Measurements from ENCODE around the gene ZCCHC14.

ZCCHC14 gene

DNA sequence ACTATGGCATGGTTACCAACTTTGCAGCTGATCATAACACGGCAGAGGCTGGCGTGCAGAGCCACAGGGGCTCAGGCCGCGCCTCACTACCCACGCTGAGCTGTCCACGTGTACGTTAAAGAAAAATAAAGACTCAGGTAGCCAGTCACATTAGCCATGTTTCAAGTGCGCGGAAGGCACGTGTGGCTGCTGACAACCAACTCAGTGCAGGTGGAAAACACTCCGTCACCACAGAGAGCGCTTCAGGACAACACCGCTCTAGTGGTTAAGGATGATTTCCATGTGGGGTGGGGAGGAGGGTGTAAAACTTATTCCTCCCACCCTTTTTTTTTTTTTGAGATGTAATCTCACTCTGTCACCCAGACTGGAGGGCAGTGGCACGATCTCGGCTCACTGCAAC lies 33.8 kb downstream of the ZCCHC14 start:
- H3K27me3 ChIP-seq (ENCODE audit: insufficient read depth, low read length), result no peaks in the 10 kb centered on the region

GRCh38 chr16:87458424-87458915 lies 34.4 kb downstream of the ZCCHC14 start:
- H3K9ac ChIP-seq (ENCODE audit: low read depth, low read length), result no peak overlapping the region

More for the DNA sequence above, 33.8 kb downstream of the ZCCHC14 start:
- Histone ChIP-seq H3K4me1 (ENCODE audit: insufficient read depth, low read length) (peaks cover 3% of the 10 kb centered on the region), H3K4me3 (ENCODE audit: low read length) (no peak overlapping the region), H3K36me3 (ENCODE audit: insufficient read depth, low read depth, low read length) (peaks cover 47% of the 10 kb centered on the region), H3K27ac (ENCODE audit: low read length) (no peak overlapping the region), H3K9ac (ENCODE audit: low read depth, low read length) (no peak overlapping the region), H3K9me3 (ENCODE audit: insufficient read depth, low read depth, low read length) (no peaks in the 10 kb centered on the region)

DNA sequence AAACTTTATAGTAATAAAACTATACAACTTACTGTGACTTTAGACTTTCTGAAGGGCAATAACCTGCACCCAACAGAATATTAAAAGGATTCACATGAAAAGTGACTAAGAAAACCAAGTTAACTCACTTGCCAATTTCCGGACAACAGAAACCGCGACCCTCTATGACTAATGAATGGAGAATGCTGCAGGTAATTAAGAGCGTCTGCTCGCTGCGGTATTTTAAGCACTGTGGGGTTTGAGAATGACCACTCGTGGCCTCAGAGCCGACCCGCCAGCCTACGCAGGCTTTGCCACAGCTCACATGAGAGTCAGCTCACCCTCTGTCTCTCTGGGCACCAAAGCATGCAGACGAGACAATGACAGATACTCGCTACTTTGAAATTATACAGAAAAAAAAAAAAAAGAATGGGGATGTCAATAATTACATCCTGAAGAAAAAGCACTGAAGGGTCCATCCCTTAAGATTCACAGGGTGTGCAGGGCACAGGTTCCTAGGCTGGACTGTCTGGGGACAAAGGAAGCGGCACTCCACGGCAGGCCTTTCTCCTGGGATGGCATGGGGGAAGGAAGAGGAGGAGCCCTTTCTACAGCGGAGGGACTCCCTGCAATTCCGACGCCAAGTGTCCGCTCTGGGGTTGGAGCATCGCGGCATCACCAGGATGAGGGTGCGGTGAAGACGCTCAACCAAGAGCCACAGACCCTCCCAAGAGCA lies 35.0 kb downstream of the ZCCHC14 start:
- no peak overlapping the region for H3K4me3 ChIP-seq (ENCODE audit: low read length)
- H3K27me3 ChIP-seq (ENCODE audit: insufficient read depth, low read length), result no peaks in the 10 kb centered on the region
- no peaks in the 10 kb centered on the region for H3K9me3 ChIP-seq (ENCODE audit: insufficient read depth, low read depth, low read length)
- peaks cover 3% of the 10 kb centered on the region for H3K4me1 ChIP-seq (ENCODE audit: insufficient read depth, low read length)
- peaks cover 47% of the 10 kb centered on the region for H3K36me3 ChIP-seq (ENCODE audit: insufficient read depth, low read depth, low read length)
- H3K27ac ChIP-seq (ENCODE audit: low read length), result no peak overlapping the region
- no peak overlapping the region for H3K9ac ChIP-seq (ENCODE audit: low read depth, low read length)

More at GRCh38 chr16:87458424-87458915, 34.4 kb downstream of the ZCCHC14 start:
- Histone ChIP-seq H3K4me3 (ENCODE audit: low read length) (no peak overlapping the region), H3K36me3 (ENCODE audit: insufficient read depth, low read depth, low read length) (peaks cover 47% of the 10 kb centered on the region), H3K4me1 (ENCODE audit: insufficient read depth, low read length) (peaks cover 3% of the 10 kb centered on the region), H3K27ac (ENCODE audit: low read length) (no peak overlapping the region), H3K27me3 (ENCODE audit: insufficient read depth, low read length) (no peaks in the 10 kb centered on the region), H3K9me3 (ENCODE audit: insufficient read depth, low read depth, low read length) (no peaks in the 10 kb centered on the region)

DNA sequence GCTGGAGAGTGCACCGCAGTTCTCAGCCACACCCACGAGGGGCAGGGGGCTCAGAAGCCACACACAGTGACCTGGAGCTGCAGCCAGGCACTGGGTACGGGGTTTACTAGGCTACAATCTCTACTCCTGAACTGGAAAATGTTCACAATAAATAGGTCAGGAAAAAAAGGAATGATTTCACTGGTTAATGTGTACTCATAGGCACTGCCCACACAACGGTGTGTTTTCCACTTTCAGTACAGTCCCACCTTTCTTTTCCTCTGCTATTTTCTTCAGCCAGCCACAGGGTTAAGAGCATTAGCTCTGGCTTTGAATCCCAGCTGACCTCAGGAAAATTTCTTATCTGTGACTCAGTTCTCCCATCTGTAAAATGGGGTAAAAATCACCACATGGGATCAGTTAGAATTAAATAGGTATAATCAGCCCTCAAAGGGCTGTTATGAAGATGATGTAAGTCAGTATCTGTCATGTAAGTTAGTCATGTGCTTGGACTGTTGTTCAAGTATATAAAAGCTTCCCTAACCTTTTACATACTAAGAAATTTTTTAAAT lies 35.7 kb downstream of the ZCCHC14 start:
- Histone ChIP-seq H3K27me3 (ENCODE audit: insufficient read depth, low read length) (no peaks in the 10 kb centered on the region), H3K4me1 (ENCODE audit: insufficient read depth, low read length) (peaks cover 3% of the 10 kb centered on the region), H3K9ac (ENCODE audit: low read depth, low read length) (no peak overlapping the region), H3K36me3 (ENCODE audit: insufficient read depth, low read depth, low read length) (peaks cover 51% of the 10 kb centered on the region), H3K4me3 (ENCODE audit: low read length) (no peak overlapping the region), H3K9me3 (ENCODE audit: insufficient read depth, low read depth, low read length) (no peaks in the 10 kb centered on the region), H3K27ac (ENCODE audit: low read length) (no peak overlapping the region)

DNA sequence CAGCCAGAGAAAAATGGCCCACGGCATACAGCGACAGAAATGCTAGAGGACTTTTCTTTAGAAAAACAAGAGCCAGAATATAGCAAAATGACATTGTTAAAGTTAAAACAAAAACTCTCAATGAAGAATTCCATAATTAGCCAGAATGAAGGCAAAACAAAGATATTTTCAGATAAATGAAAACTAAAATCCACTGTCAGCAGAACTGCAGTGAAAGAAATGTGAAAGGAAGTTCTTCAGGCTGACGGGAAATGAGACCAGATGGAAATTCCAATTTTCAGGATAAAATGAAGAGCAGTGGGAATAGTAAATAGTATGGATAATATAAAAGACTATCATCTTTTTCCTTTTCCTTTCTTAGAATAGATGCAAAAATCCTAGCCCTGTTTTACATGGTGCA lies 38.4 kb downstream of the ZCCHC14 start:
- H3K36me3 ChIP-seq (ENCODE audit: insufficient read depth, low read depth, low read length), result peaks cover 56% of the 10 kb centered on the region
- no peaks in the 10 kb centered on the region for H3K27me3 ChIP-seq (ENCODE audit: insufficient read depth, low read length)
- no peak overlapping the region for H3K27ac ChIP-seq (ENCODE audit: low read length)
- no peak overlapping the region for H3K4me3 ChIP-seq (ENCODE audit: low read length)
- no peaks in the 10 kb centered on the region; the same call in 1 of the 2 replicates for H3K4me1 ChIP-seq (ENCODE audit: insufficient read depth, low read length)
- H3K9me3 ChIP-seq (ENCODE audit: insufficient read depth, low read depth, low read length), result no peaks in the 10 kb centered on the region
- no peak overlapping the region for H3K9ac ChIP-seq (ENCODE audit: low read depth, low read length)

GRCh38 chr16:87453326-87453725 lies 39.5 kb downstream of the ZCCHC14 start:
- Histone ChIP-seq H3K9me3 (ENCODE audit: insufficient read depth, low read depth, low read length) (no peaks in the 10 kb centered on the region), H3K9ac (ENCODE audit: low read depth, low read length) (no peak overlapping the region), H3K4me1 (ENCODE audit: insufficient read depth, low read length) (no peaks in the 10 kb centered on the region; the same call in 1 of the 2 replicates), H3K27me3 (ENCODE audit: insufficient read depth, low read length) (no peaks in the 10 kb centered on the region), H3K4me3 (ENCODE audit: low read length) (no peak overlapping the region), H3K27ac (ENCODE audit: low read length) (no peak overlapping the region), H3K36me3 (ENCODE audit: insufficient read depth, low read depth, low read length) (peaks cover 57% of the 10 kb centered on the region)

DNA sequence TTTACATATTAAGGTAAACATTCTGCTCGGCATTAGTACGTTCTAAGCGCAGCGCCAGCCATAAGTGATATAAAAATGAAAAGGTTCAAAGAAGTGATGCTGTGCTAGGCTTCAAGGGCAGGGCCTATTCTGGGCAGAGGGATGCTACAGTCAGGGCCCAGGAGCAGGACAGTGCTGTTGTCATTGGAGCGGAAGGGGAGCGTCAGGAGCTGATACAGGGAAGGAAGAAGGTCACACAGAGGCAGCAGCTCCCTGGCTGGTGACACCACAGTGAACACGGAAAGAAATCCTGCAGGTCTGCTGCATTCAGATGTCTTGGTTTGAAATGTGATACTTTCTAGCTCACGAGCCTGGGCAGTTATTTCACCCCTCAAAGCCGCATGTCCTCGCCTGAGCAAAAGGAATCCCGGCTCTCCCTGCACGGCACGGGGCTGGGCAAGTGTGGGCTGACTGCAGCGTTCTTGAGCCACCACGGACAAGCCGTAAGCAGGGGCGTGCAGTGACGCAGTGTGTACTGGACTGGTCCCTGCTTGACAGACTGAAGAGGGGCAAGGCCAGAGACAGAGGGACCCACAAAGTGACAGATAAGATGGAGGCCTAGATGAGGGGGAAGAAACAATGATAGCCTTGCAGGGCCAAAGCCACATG lies 41.1 kb downstream of the ZCCHC14 start:
- peaks cover 55% of the 10 kb centered on the region for H3K36me3 ChIP-seq (ENCODE audit: insufficient read depth, low read depth, low read length)

GRCh38 chr16:87448866-87449265 lies 44.0 kb downstream of the ZCCHC14 start:
- no peaks in the 10 kb centered on the region for H3K27me3 ChIP-seq (ENCODE audit: insufficient read depth, low read length)
- no peak overlapping the region for H3K9ac ChIP-seq (ENCODE audit: low read depth, low read length)
- H3K27ac ChIP-seq (ENCODE audit: low read length), result no peak overlapping the region
- no peaks in the 10 kb centered on the region for H3K9me3 ChIP-seq (ENCODE audit: insufficient read depth, low read depth, low read length)
- no peaks in the 10 kb centered on the region for H3K4me1 ChIP-seq (ENCODE audit: insufficient read depth, low read length)
- peaks cover 59% of the 10 kb centered on the region for H3K36me3 ChIP-seq (ENCODE audit: insufficient read depth, low read depth, low read length)
- H3K4me3 ChIP-seq (ENCODE audit: low read length), result no peak overlapping the region

More for the DNA sequence above, 41.1 kb downstream of the ZCCHC14 start:
- H3K4me1 ChIP-seq (ENCODE audit: insufficient read depth, low read length), result no peaks in the 10 kb centered on the region
- H3K27me3 ChIP-seq (ENCODE audit: insufficient read depth, low read length), result no peaks in the 10 kb centered on the region
- no peak overlapping the region for H3K9ac ChIP-seq (ENCODE audit: low read depth, low read length)
- H3K27ac ChIP-seq (ENCODE audit: low read length), result no peak overlapping the region
- H3K4me3 ChIP-seq (ENCODE audit: low read length), result no peak overlapping the region
- no peaks in the 10 kb centered on the region for H3K9me3 ChIP-seq (ENCODE audit: insufficient read depth, low read depth, low read length)

- H3K9me3 ChIP-seq (ENCODE audit: insufficient read depth, low read depth, low read length), result no peaks in the 10 kb centered on the region
- H3K4me1 ChIP-seq (ENCODE audit: insufficient read depth, low read length), result no peaks in the 10 kb centered on the region
- no peak overlapping the region for H3K9ac ChIP-seq (ENCODE audit: low read depth, low read length)
- no peak overlapping the region for H3K27ac ChIP-seq (ENCODE audit: low read length)
- peaks cover 56% of the 10 kb centered on the region for H3K36me3 ChIP-seq (ENCODE audit: insufficient read depth, low read depth, low read length)
- no peaks in the 10 kb centered on the region for H3K27me3 ChIP-seq (ENCODE audit: insufficient read depth, low read length)
- no peak overlapping the region for H3K4me3 ChIP-seq (ENCODE audit: low read length)
Observed at GRCh38 chr16:87447323-87447722, 45.5 kb downstream of the ZCCHC14 start.

DNA sequence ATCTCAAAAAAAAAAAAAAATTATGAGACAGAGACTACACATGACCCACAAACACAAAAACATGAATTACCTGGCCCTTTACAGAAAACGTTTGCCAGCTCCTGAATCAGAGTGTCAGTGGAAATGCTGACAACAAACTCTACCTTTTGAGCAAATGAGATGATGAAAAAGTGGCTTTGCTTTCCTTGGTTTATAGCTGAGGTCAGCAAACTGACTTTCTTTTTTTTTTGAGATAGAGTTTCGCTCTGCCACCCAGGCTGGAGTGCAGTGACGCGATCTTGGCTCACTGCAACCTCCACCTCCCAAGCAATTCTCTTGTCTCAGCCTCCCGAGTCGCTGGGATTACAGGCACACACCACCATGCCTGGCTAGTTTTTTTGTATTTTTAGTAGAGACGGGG lies 46.3 kb downstream of the ZCCHC14 start:
- no peak overlapping the region for H3K27ac ChIP-seq (ENCODE audit: low read length)
- H3K9me3 ChIP-seq (ENCODE audit: insufficient read depth, low read depth, low read length), result no peaks in the 10 kb centered on the region
- no peaks in the 10 kb centered on the region for H3K4me1 ChIP-seq (ENCODE audit: insufficient read depth, low read length)
- no peak overlapping the region for H3K4me3 ChIP-seq (ENCODE audit: low read length)
- no peaks in the 10 kb centered on the region for H3K27me3 ChIP-seq (ENCODE audit: insufficient read depth, low read length)
- no peak overlapping the region for H3K9ac ChIP-seq (ENCODE audit: low read depth, low read length)
- H3K36me3 ChIP-seq (ENCODE audit: insufficient read depth, low read depth, low read length), result peaks cover 53% of the 10 kb centered on the region

DNA sequence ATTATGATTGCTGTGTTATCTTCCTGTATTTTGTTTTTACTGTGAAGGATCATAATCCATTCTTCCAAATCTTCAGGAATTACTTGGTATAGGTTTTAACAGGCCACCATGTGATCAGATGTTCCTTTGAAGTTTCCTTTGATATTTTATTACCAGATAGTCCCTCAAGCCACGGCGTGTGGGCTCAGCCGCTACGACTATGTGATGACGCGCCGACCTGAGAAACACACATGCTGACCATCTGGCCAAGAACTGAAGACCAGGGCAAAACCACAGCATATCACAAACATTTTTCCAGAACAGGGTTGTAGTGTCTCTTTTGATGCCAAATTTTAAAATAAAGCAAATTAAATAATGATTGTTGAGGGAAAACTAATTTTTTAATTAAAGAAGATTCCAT lies 47.3 kb downstream of the ZCCHC14 start:
- Histone ChIP-seq H3K4me1 (ENCODE audit: insufficient read depth, low read length) (no peaks in the 10 kb centered on the region), H3K4me3 (ENCODE audit: low read length) (no peak overlapping the region), H3K9me3 (ENCODE audit: insufficient read depth, low read depth, low read length) (no peaks in the 10 kb centered on the region), H3K27me3 (ENCODE audit: insufficient read depth, low read length) (no peaks in the 10 kb centered on the region), H3K36me3 (ENCODE audit: insufficient read depth, low read depth, low read length) (peaks cover 55% of the 10 kb centered on the region), H3K27ac (ENCODE audit: low read length) (no peak overlapping the region), H3K9ac (ENCODE audit: low read depth, low read length) (no peak overlapping the region)

GRCh38 chr16:87443964-87444363 lies 48.9 kb downstream of the ZCCHC14 start:
- Histone ChIP-seq H3K4me1 (ENCODE audit: insufficient read depth, low read length) (no peaks in the 10 kb centered on the region; the same call in 1 of the 2 replicates), H3K36me3 (ENCODE audit: insufficient read depth, low read depth, low read length) (peaks cover 48% of the 10 kb centered on the region), H3K4me3 (ENCODE audit: low read length) (no peak overlapping the region), H3K9ac (ENCODE audit: low read depth, low read length) (no peak overlapping the region), H3K27ac (ENCODE audit: low read length) (no peak overlapping the region), H3K9me3 (ENCODE audit: insufficient read depth, low read depth, low read length) (no peaks in the 10 kb centered on the region), H3K27me3 (ENCODE audit: insufficient read depth, low read length) (no peaks in the 10 kb centered on the region)

All from iPS-20b (cell line).